Lower leg skin (tissue), 3 donors: ENCODE measurements around the gene TAF11L5.
"Not testable (repeated sequence)": the region's sequence is repeated elsewhere in the genome, so short reads cannot be mapped to it uniquely, and the experiment has no call there.

ENCODE experiments used
- POLR2A ChIP-seq, 2 donors: fragments of 450-650 bp; IDR thresholded peaks; one replicate each; pipeline ENCODE4 v1.6.1; 2016 to 2017; ENCODE audit warnings: antibody characterized with exemption in 2 of 2, mild to moderate bottlenecking in 1 of 2, moderate library complexity in 1 of 2
- TF ChIP-seq, protein P1 (sequence below), 3 donors: fragments of 450-650 bp; IDR thresholded peaks; one replicate each; pipeline ENCODE4 v1.5.1; 2016; ENCODE audit warnings: antibody characterized with exemption in 3 of 3, mild to moderate bottlenecking in 3 of 3, moderate library complexity in 2 of 3

DNA sequence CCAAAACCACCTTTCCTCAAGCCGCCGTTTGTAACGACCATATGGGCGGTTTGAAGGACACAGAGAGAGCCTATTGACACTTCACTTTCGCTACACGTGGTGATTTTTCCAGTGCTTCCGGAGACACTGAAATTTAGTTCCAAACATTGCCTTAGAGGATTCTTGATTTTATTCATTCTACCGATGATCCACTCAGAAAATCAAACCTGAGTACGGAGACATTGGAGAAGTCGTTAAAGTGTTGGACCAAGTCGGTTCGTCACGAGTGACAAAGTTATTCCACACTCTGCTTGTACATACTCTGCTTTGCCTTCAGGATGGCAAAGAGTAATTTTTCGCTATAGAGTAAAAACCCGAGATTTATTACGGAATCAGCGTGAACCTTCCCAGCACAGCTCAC, 1.5 kb downstream of the TAF11L5 start:
- TF ChIP-seq, protein P1, sequence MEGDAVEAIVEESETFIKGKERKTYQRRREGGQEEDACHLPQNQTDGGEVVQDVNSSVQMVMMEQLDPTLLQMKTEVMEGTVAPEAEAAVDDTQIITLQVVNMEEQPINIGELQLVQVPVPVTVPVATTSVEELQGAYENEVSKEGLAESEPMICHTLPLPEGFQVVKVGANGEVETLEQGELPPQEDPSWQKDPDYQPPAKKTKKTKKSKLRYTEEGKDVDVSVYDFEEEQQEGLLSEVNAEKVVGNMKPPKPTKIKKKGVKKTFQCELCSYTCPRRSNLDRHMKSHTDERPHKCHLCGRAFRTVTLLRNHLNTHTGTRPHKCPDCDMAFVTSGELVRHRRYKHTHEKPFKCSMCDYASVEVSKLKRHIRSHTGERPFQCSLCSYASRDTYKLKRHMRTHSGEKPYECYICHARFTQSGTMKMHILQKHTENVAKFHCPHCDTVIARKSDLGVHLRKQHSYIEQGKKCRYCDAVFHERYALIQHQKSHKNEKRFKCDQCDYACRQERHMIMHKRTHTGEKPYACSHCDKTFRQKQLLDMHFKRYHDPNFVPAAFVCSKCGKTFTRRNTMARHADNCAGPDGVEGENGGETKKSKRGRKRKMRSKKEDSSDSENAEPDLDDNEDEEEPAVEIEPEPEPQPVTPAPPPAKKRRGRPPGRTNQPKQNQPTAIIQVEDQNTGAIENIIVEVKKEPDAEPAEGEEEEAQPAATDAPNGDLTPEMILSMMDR (IDR thresholded peaks at IDR 0.05) = not testable (repeated sequence)
- not testable (repeated sequence) for TF ChIP-seq POLR2A (IDR thresholded peaks at IDR 0.05)
